Rectal smooth muscle tissue (tissue), 1 donor: ENCODE measurements around the gene TVP23B.
"Not testable (repeated sequence)": the region's sequence is repeated elsewhere in the genome, so short reads cannot be mapped to it uniquely, and the experiment has no call there.

ENCODE experiments used
- H3K27ac ChIP-seq: one replicate; pipeline ENCODE4 v1.7.0; 2013; ENCODE audit warnings: low read depth, low read length, inconsistent platforms
- H3K27me3 ChIP-seq: one replicate; pipeline ENCODE4 v1.7.0; 2013; ENCODE audit warnings: low read length; ENCODE audit not compliant: control insufficient read depth, insufficient read depth
- H3K36me3 ChIP-seq: one replicate; pipeline ENCODE4 v1.7.0; 2013; ENCODE audit warnings: low read length; ENCODE audit not compliant: control insufficient read depth, insufficient read depth
- H3K4me1 ChIP-seq: one replicate; pipeline ENCODE4 v1.7.0; 2013; ENCODE audit warnings: low read length; ENCODE audit not compliant: control insufficient read depth, insufficient read depth
- H3K4me3 ChIP-seq: one replicate; pipeline ENCODE4 v1.7.0; 2013; ENCODE audit warnings: low read length
- H3K9ac ChIP-seq: one replicate; pipeline ENCODE4 v1.7.0; 2013; ENCODE audit warnings: low read length

TVP23B gene

DNA sequence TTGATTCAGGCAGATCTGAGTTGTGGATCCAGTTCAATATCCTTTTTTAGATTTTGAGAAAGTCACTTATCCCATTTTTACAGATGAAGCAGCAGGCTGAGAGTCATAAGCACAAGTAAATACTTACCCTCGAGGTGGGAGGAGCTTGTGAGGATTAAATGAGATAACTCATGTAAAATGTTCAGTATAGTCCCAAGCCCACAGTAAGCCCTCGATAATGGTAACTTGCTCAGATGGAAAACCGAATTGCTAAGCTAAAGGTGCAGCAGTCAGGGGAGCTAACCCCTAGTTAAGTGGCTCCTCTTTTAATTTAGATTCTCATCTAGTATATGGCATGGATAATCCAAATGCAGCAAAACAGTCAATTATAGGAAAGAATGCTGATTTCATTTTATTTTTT is 34.9 kb downstream of the TVP23B start:
- H3K4me3 ChIP-seq, H3K9ac ChIP-seq, H3K27ac ChIP-seq, H3K27me3 ChIP-seq, H3K4me1 ChIP-seq, H3K36me3 ChIP-seq: not testable (repeated sequence)

DNA sequence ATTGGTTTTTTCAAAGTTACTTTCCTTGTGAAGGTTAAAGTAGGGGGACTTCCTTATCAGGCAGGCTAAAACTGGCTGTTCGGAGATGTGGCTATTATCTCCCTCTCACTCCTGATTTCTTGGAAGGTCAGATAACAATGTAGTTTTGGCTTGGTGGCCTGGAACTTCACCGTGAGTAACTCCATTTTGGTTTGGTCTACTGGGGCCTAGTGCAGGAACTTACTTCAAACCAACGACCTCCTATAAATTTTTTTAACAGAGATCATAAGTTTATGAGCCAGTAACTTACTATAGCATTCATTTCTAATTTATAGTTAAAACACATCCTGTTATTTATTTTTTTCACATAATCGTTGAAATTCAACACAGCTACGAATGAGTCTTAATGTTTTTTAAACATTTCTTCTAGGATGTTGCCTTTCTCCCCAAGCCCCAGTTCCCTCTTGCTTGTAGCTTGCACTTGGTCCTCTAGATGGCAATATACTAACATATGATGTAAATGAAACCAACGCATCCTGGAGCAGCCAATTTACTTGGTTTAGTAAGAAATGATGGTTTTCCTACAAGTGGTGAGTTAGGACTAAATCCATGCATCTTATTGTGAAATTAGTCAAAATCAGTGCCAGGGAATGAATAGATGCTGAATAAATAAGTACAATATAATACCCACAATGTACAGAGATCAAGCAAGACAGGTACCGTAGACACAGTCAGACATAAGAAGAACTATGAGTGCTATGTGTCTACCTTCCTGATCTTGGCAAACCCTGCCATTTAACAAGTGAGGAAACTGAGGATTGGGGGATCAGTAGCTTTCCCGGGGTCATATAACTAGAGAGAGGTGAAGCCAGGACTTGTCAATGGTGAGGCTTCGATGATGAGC is 35.7 kb downstream of the TVP23B start:
- H3K36me3 ChIP-seq, H3K4me1 ChIP-seq, H3K27me3 ChIP-seq, H3K9ac ChIP-seq, H3K4me3 ChIP-seq, H3K27ac ChIP-seq: not testable (repeated sequence)

DNA sequence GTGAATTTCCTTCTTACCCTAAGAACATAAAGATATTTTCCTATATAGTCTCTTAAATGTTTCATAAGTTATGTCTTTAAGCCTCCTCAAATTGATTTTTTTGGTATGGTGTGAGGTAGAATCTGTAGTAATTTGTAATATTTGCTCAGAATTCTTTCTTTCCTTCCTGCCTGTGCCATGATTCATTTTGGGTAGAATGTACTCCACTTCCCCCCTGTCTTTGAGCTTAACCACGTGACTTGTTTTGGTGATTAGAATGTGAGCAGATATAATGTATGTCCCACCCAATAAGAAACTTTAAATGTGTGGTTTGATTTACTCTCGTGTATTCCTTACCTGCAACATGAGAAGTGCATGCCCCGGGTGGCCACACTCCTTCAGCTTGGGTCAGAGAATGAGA is 40.4 kb downstream of the TVP23B start:
- not testable (repeated sequence) for H3K4me1 ChIP-seq, H3K9ac ChIP-seq, H3K4me3 ChIP-seq, H3K27ac ChIP-seq, H3K36me3 ChIP-seq, H3K27me3 ChIP-seq

DNA sequence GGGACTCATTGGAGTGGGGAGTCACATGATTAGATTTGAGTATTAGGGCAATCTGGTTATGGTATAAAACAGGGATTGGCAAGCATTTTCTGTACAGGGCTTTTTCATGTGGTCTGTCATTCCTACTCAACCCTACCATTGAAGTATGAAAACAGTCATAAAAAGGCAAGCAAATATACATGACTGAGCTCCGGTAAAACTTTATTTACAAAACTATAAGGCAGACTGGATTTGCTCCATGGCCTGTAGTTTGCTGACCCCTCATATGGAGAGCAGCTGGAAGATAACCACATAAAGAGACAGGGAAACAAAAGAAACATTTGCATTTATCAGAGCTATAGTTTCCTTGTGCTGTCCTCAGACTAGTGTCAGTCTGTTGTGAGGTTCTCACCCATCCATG is 46.6 kb downstream of the TVP23B start:
- not testable (repeated sequence) for H3K4me3 ChIP-seq, H3K4me1 ChIP-seq, H3K36me3 ChIP-seq, H3K27ac ChIP-seq, H3K9ac ChIP-seq, H3K27me3 ChIP-seq

DNA sequence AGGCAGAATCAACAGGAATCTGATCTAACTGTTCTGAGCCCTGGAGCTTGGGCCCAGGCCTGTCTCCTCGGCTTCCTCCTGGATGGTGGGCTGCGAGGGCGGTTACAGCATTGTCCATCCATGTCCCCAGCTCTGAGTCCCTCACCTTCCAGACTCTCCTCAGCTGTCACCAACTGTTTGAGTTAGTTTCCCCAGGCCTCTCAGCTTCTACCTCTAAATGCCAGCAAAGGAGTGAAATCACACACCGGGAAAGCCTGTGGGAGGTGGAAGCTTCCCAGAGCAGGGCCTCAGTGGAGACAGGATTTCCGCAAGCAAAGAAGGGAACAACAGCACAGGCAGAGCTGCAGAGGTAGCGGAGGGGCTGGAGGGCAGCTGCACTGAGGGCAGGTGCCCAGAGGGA is 67.5 kb downstream of the TVP23B start:
- no peak overlapping the region for H3K4me3 ChIP-seq
- H3K36me3 ChIP-seq: no peaks in the 10 kb centered on the region
- H3K27ac ChIP-seq: no peak overlapping the region
- no peaks in the 10 kb centered on the region for H3K27me3 ChIP-seq
- no peak overlapping the region for H3K9ac ChIP-seq
- H3K4me1 ChIP-seq: no peaks in the 10 kb centered on the region

DNA sequence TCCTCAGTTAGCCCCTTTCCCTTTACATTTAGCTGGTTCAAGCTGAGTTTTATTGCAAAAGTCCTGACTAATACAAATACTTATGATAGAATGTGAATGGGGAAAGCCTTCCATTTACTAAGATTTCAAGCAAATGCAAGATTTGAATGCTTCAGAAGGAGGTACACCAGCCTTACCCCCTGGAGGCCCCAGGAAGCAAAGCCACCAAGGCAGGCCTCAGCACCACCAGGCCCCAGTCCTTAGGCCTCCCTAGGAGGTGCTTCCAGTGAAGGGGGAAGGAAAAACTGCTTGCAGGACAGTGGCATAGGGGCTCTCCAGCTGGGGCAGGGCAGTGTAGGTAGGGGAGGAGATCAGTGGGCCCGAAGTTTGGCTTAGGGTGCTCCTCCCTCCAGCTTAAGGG is 69.7 kb downstream of the TVP23B start:
- no peak overlapping the region for H3K27ac ChIP-seq
- no peak overlapping the region for H3K4me3 ChIP-seq
- no peaks in the 10 kb centered on the region for H3K4me1 ChIP-seq
- no peaks in the 10 kb centered on the region for H3K27me3 ChIP-seq
- no peaks in the 10 kb centered on the region for H3K36me3 ChIP-seq
- no peak overlapping the region for H3K9ac ChIP-seq

DNA sequence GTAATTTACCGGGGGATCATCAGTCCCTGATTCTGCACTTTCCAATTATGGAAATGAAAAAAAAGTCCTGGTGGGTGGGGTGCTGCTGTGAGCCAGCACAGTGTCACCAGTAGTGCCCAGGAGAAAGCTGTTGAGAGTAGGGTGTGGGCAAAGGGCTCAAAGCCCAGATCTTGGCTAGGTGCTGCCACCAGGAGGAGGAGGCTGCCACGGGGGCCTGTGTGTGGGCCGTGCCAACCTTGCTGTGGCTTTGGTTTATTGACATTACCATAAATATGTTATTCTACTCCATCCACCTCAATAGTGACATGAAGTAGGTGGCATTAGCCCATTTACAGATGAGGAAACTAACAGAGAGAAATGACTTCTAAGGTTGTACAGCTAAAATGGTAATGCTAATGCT is 70.2 kb downstream of the TVP23B start:
- H3K9ac ChIP-seq: no peak overlapping the region
- H3K27ac ChIP-seq: no peak overlapping the region

DNA sequence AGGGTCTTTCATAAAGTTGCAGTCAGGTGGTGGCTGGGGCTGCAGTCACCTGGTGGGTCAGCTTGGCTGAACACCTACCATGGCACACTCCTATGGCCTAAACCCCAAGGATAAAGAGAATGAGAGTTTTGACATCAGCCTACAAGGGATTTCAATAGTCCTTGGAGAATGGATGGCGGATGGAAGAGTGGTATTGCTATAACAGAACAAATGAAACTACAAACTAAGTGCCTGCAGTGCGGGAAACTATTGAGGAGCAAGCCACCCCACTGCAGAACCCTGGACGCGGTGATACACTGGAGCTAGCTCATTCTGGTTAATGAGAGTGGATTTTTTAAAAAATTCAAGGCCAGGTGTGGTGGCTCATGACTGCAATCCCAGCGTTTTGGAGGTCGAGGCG is 74.0 kb downstream of the TVP23B start:
- no peak overlapping the region for H3K9ac ChIP-seq

More for the DNA sequence above, 70.2 kb downstream of the TVP23B start:
- Histone ChIP-seq H3K4me1 (no peaks in the 10 kb centered on the region), H3K4me3 (no peak overlapping the region), H3K27me3 (no peaks in the 10 kb centered on the region), H3K36me3 (no peaks in the 10 kb centered on the region)

DNA sequence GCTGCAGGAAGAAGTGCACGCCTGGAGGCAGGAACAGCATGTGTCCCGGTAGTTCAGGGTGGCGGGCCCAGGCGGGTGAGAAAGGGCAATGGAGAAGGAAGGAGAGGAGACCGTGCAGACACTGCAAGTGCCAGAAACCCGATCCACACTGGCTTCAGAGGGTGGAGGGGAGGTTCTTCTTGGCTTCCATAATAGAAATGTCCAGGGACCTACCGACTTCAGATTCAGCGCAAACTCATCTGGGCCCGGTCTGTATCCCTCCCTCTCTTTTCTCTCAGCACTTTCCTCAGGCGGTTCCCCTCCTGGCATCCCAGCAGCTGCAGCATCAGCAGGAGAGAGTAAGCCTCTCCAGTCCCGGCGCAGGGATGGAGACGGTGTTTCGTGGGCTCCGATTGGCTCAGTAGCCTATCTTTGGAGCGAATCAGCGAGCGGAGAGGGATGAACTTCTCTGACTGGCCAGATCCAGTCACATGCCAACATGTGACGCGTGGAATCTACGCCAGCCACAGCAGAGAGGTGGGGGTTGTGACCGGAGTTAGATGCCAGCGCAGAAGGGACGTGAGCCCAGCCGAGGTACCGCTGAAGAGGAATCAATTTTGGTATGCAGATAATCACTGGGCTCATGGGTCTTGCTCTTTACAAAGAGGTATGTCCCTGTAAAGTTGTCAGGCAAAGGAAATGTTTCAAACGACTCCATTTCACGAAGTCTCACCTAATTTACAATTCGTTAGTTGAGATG is 75.0 kb downstream of the TVP23B start:
- peak overlapping the region; percentile 77 for H3K4me3 ChIP-seq
- H3K9ac ChIP-seq: peak overlapping the region; percentile 28
- peaks cover 10% of the 10 kb centered on the region for H3K4me1 ChIP-seq
- no peaks in the 10 kb centered on the region for H3K36me3 ChIP-seq
- H3K27me3 ChIP-seq: no peaks in the 10 kb centered on the region
- peak overlapping the region; percentile 84 for H3K27ac ChIP-seq

More for the DNA sequence above, 74.0 kb downstream of the TVP23B start:
- Histone ChIP-seq H3K4me1 (peaks cover 10% of the 10 kb centered on the region), H3K36me3 (no peaks in the 10 kb centered on the region), H3K4me3 (no peak overlapping the region), H3K27ac (no peak overlapping the region), H3K27me3 (no peaks in the 10 kb centered on the region)
